Upper lobe of left lung (tissue), 4 donors: ENCODE results near the gene ADSS1.

Experiments
- EP300 ChIP-seq, 4 donors: sonication (generic); formaldehyde crosslinking; IDR thresholded peaks; one replicate each; pipeline ENCODE4 v1.5.1; 2017; ENCODE audit warnings: antibody characterized with exemption in 4 of 4, control low read depth in 2 of 4
- POLR2A ChIP-seq, 4 donors: fragments of 450-650 bp; IDR thresholded peaks; one replicate each; pipeline ENCODE4 v1.5.1; 2016 to 2017; ENCODE audit warnings: antibody characterized with exemption in 4 of 4, mild to moderate bottlenecking in 2 of 4

GRCh38 chr14:104776481-104776880, 52.5 kb downstream of the ADSS1 start:
- TF ChIP-seq EP300 (IDR thresholded peaks at IDR 0.05) (no peak), POLR2A (IDR thresholded peaks at IDR 0.05) (no peak)
